ENCODE results near the gene MVB12B. TPM values are rescaled to one million over a fixed set of nuclear protein-coding genes. Genes with fewer than 3 reads are reported as not detected.
A peak's percentile ranks its signal among the peaks of the same experiment; 100 is the strongest.

MVB12B gene
- total and polyA plus RNA-seq, 2 of the 8 experiments (the other 6 are each of a cell fraction or from before 2014, with no cell fraction given): 2.6 to 5.0 TPM

GRCh38 chr9:126499005-126499910 lies 172.6 kb downstream of the MVB12B start:
- CTCF ChIA-PET (ENCODE audit: partially characterized antibody): interaction anchor here (0.6 to 10.6 kb wide), 41 partner anchors 8 to 650 kb away, joined by 3 to 276 read pairs (median 4); no protein-coding TSS in a partner anchor
- Histone ChIP-seq H4K20me1 (replicated peaks in 1 of 2; ENCODE audit: control insufficient read depth in 1 of 2, insufficient read depth in 2 of 2, low read length in 2 of 2) (peaks cover 0 to 3% of the 10 kb centered on the region in 2 experiments), H2BK15ac (ENCODE audit: low read length) (no peak overlapping the region), H3K23ac (ENCODE audit: insufficient read length) (no peak overlapping the region), H3K4me1 (replicated peaks in 1 of 4; ENCODE audit: control insufficient read depth in 3 of 4, insufficient read depth in 4 of 4, low read length in 3 of 4) (peaks cover 0 to 11% (median 8%) of the 10 kb centered on the region in 4 experiments; a peak in 6 of 7 replicates), H2BK12ac (ENCODE audit: low read depth, low read length) (no peak overlapping the region), H3K9me3 (ENCODE audit: insufficient read depth in 2 of 2, low read depth in 1 of 2, low read length in 1 of 2) (no peaks in the 10 kb centered on the region), H3K79me2 (ENCODE audit: control insufficient read depth in 1 of 2, insufficient read depth in 2 of 2, low read length in 2 of 2) (no peaks in the 10 kb centered on the region), H3K23me2 (ENCODE audit: low read depth, low read length) (peaks cover 12% of the 10 kb centered on the region; the same call in 1 of the 2 replicates), H3K56ac (replicated peaks; ENCODE audit: insufficient read length, low read depth, low read length) (no peak overlapping the region), H3K18ac (ENCODE audit: extremely low read depth, low read length) (no peak overlapping the region; the same call in none of the 2 replicates), H2BK120ac (replicated peaks; ENCODE audit: low read depth, low read length) (no peak overlapping the region), H3K14ac (ENCODE audit: insufficient read length) (no peak overlapping the region), H2AFZ (ENCODE audit: low read length) (0 out of 2 replicates have a peak overlapping the region, but pooled peaks have one; percentile 49), H3K4me3 (ENCODE audit: extremely low read depth in 1 of 4, insufficient read depth in 2 of 4, low read depth in 3 of 4, low read length in 4 of 4) (peak overlapping the region; percentile 44 to 72 (median 48)), H2BK5ac (ENCODE audit: low read depth, low read length) (no peak overlapping the region), H3K4ac (replicated peaks; ENCODE audit: insufficient read length, low read depth, low read length) (no peak overlapping the region), H3K27me3 (replicated peaks in 1 of 4; ENCODE audit: control insufficient read depth in 3 of 4, extremely low read depth in 1 of 4, insufficient read depth in 3 of 4, low read length in 3 of 4) (peaks cover 0 to 10% (median 3%) of the 10 kb centered on the region in 4 experiments; a peak in 5 of 7 replicates), H3K36me3 (ENCODE audit: control insufficient read depth in 2 of 4, insufficient read depth in 4 of 4, low read length in 3 of 4) (no peaks in the 10 kb centered on the region), H2BK20ac (ENCODE audit: low read length) (no peak overlapping the region), H2AK5ac (ENCODE audit: low read depth, low read length) (no peak overlapping the region), H3K27ac (ENCODE audit: low read depth, low read length) (no peak overlapping the region), H3K4me2 (ENCODE audit: insufficient read depth in 1 of 2, low read depth in 2 of 2, low read length in 2 of 2) (peak overlapping the region; percentile 62 to 97), H4K8ac (ENCODE audit: extremely low read depth, insufficient read depth, low read length) (no peak overlapping the region), H3K9ac (replicated peaks in 1 of 4; ENCODE audit: extremely low read depth in 1 of 4, low read depth in 3 of 4, low read length in 3 of 4) (no peak overlapping the region), H4K5ac (ENCODE audit: insufficient read length, low read depth, low read length) (no peak overlapping the region), H4K91ac (replicated peaks; ENCODE audit: insufficient read length, low read length) (no peak overlapping the region), H3K79me1 (ENCODE audit: low read depth, low read length) (no peaks in the 10 kb centered on the region)
- DNase-seq (ENCODE audit: low read depth in 1 of 2, low spot score in 2 of 2) (peak in 1 of 2 experiments; percentile 79), FAIRE-seq (no peak)
- 7% methylated on average over 46 of the region's 46 CpGs; no CpG with 5 or more reads in 1 of the 2 experiments for WGBS, 2 experiments (ENCODE audit: extremely low coverage in 1 of 2, insufficient coverage in 1 of 2, insufficient read length in 1 of 2, insufficient replicate concordance in 2 of 2, low coverage in 1 of 2, low lambda C conversion rate in 2 of 2, missing lambda C conversion rate in 1 of 2)
- POLR2A ChIA-PET (ENCODE audit: partially characterized antibody): interaction anchor here (1.3 kb wide), 2 partner anchors 11 to 974 kb away, joined by 3 to 4 read pairs; no protein-coding TSS in a partner anchor
- TF ChIP-seq POLR2AphosphoS5 (IDR thresholded peaks at IDR 0.05; ENCODE audit: low read depth, low read length) (no peak), RNF2 (IDR thresholded peaks at IDR 0.05; ENCODE audit: borderline replicate concordance, low read depth, low read length, missing control alignments, poor library complexity, severe bottlenecking) (no peak), RXRA (IDR thresholded peaks at IDR 0.05; ENCODE audit: insufficient read depth, low read depth, low read length) (no peak), RAD21 (IDR thresholded peaks at IDR 0.05 in 1 of 2, conservative IDR thresholded peaks at IDR 0.05 in 1 of 2; ENCODE audit: low read depth in 2 of 2, low read length in 2 of 2) (peak; percentile 24 to 44; a peak in 2 of 4 replicates), FOSL1 (IDR thresholded peaks at IDR 0.05; ENCODE audit: insufficient read depth, low read depth, low read length) (no peak), SP4 (IDR thresholded peaks at IDR 0.05; ENCODE audit: low read length) (no peak), NRF1 (IDR thresholded peaks at IDR 0.05; ENCODE audit: low read depth, low read length) (no peak), SIRT6 (IDR thresholded peaks at IDR 0.05; ENCODE audit: low read length) (no peak), KDM5A (IDR thresholded peaks at IDR 0.05; ENCODE audit: low read length) (no peak), SP2 (IDR thresholded peaks at IDR 0.05; ENCODE audit: low read length) (no peak), SIN3A (conservative IDR thresholded peaks at IDR 0.05 in 1 of 2, IDR thresholded peaks at IDR 0.05 in 1 of 2; ENCODE audit: low read depth in 1 of 2, low read length in 2 of 2) (no peak)
